NCI-H128 (cell line): ENCODE measurements around the gene STX1B.
"Not testable (repeated sequence)": the region's sequence is repeated elsewhere in the genome, so short reads cannot be mapped to it uniquely, and the experiment has no call there.

ENCODE experiments used
- DNase-seq: peaks from one replicate; lab custom pipeline; 2025; ENCODE audit not compliant: unreplicated experiment; lab: John Stamatoyannopoulos, UW

The STX1B gene

GRCh38 chr16:30953511-30954124 is 56.8 kb downstream of the STX1B start:
- no peak for DNase-seq

- DNase-seq, result no peak
Measured at GRCh38 chr16:30953111-30953510, 57.3 kb downstream of the STX1B start.

GRCh38 chr16:30951750-30952149 is 58.7 kb downstream of the STX1B start:
- DNase-seq, result no peak

GRCh38 chr16:30951193-30951592 is 59.2 kb downstream of the STX1B start:
- DNase-seq, result no peak

GRCh38 chr16:30950516-30951065 is 59.8 kb downstream of the STX1B start:
- no peak for DNase-seq

DNA sequence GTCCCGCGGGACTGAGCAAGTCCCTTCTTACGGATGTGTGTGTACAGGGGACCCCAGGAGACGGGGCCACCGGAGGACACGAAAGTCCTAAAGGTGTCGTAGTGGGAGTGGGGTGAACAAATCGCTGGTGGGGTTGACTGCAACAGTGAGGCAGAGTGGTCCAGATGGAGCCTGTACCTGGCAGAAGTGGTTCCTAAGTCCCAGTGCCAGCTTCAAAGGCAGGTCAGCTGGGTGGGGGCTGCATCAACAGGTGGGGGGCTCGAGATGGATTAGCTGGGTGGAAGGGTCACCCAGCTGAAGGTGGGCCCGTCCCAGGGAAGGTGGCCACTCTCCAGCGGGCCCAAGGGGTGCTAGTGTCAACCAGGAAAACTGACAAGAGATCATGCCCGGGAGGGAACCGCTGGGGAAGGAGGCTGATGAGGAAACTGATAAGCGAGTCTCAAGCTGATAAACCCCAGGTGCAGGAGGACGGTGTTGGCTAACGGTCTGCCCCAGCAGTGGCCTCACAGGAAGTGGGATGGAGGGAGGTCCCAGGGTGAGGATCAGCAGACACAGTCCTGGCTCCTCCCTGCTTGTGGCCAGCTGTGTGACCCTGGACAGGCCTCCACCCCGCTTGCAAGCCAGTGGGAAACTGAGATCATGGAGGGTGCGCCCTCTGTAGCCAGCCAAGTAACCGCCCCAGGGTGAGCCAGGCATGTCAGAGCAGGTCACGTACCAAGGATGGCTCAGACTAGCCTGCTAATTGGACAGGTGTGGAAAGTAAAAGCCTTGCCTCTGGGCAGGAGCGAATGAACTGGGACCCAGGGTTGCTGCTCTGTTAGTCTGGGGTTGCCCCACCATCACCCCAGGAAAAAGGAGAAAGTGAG is 60.6 kb downstream of the STX1B start:
- no peak for DNase-seq

DNA sequence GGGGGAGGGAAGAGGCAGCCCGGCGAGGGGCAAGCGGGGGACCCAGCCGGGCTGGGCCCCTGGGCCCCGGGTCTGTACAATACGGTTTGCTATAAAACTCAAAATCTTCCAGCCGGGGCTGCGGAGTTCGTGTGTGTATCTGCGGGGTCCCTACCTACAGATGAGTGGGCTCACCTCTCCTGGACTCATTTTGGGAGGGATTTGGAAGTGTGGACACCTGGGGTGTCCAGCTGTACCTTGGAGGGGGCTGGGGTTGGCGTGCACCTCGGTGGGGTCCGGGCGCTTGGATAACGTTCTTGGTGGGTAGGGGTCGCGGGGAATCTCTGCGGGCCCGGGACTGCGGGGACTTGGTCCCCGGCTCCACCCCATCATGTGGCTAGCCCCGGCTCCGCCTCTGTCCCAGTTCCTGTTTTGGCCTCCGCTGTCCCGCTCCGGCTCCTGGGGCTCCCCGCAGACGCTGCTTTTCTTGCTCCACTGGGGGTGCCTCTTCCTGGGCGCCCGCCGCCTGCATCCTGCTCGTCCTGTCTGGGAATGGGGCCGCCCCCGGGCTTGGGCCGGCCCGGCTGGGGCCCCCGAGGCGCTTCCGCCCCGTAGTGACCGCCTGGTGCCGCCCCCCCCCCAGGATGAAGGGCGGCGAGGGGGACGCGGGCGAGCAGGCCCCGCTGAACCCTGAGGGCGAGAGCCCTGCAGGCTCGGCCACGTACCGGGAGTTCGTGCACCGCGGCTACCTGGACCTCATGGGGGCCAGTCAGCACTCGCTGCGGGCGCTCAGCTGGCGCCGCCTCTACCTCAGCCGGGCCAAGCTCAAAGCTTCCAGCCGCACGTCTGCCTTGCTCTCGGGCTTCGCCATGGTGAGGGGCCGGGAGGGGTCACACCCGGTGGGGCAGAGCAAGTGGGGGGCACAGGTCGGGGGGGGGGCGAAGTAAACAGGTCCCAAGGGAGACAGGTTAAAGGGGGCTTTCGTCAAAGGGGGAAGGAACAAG is 61.5 kb downstream of the STX1B start, which contains the start of gene ORAI3:
Gene ORAI3, plus strand, starts transcription at position 402 of the 983 bp plus-strand sequence. Its CDS starts 222 bp downstream, at position 624.
- DNase-seq, result no peak

DNA sequence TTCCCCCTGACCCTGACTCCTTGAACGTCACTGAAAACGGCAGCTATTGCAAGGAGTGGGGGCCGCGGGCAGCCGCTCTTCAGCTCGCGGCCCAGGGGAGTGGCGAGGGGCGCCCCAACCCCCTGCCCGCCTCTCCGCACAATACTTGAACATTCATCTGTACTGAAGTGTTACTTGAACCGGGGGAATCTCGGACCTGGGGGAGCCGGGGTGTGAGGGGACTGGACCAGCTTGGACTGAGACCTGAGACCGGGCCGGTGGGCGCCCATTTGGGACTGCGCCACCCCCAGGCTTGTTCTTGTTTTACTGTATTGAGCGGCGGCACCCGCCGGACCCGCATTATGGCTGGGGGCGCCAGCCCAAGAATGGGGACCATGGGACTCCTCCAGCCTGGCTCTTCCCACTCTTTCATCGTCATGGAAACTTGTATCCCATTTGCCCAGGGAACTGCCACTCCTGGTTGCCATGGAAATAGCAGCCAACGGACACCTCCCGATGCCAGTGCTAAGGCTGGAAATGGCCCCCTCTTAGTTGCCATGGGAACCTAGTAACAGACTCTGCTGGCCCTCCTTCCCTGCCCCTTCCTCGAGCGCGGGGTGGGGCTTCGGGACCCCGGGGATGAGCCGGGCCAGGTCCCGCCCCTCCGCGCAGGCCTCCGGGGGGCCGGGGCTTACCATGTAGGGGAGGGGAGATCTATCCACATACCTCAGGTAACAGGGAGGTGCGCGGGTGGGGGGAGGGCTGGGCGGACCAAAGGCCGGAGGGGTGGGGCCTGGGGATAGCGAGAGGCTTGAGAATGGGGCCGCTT is 62.4 kb downstream of the STX1B start:
- peak; percentile 24 for DNase-seq

DNA sequence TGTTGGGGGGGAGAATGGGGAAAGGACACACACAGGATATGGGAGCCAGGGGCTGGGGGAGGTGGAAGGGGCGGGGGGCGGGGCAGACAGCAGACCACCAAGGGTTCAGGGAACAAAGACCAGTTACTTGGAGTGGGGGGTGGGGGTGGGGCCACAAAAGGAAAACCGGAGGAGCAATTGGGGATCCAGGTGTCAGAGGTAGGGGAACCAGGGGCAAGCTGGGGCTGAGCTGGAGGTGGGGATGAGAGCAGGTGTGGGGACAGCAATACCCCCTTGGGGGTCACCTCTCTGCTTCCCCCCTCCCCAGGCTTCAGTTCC is 62.9 kb downstream of the STX1B start:
- DNase-seq, result no peak

GRCh38 chr16:30946671-30947540 is 63.5 kb downstream of the STX1B start:
- no peak for DNase-seq

- DNase-seq, result no peak
Measured at GRCh38 chr16:30944352-30944751, 66.1 kb downstream of the STX1B start.

DNA sequence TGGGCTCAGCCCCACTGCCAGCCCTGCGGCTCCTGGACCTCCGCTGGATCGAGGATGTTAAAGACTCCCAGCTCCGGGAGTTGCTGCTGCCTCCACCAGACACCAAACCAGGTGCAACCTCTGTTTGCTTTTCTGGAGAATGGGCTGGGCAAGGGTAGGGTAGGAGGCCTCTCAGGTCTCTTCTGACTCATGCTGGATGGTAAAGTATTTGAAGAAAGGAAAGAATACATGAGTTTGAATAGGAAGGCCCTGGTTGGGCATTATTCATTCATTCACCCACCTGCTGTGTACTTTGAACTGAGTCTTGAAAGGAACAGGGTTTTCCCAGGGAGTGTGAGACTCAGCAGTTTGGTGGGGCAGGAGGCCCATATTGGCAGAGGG is 68.0 kb downstream of the STX1B start:
- no peak for DNase-seq

DNA sequence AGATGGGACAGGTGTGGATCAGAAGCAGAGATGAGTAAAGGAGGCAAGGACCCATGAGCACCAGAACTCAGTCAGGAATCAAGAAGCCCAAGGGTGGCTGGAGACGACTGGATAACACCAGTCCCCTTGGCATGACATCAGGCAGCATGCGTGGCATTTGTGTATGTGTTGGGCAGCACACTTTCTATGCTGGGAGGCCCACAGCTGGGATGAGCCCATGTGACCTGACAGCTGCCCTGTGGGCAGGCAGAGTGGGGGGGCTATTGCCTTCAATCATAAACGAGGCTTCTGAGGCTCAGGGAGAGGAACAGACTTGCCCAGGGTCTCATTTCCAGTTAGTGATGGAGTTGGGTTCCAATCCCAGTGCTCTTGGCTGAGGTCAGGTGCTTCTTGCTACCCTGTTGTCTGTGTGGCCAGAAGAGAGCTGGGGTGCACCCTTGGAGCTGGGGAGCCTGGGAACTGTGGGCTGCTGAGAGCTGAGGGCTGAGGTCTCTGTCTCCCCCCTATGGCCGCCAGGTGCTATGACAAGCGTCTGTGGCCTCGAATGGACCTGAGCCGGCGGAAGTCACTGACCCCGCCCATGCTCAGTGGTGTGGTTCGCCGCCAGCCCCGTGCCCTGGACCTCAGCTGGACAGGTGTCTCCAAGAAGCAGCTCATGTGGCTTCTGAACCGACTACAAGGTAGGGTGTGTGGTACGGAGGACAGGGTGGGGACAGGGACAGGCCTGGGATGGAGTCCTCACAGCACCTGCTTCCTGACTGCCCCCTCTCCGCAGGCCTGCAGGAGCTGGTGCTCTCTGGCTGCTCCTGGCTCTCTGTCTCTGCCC is 68.6 kb downstream of the STX1B start:
- no peak for DNase-seq

DNA sequence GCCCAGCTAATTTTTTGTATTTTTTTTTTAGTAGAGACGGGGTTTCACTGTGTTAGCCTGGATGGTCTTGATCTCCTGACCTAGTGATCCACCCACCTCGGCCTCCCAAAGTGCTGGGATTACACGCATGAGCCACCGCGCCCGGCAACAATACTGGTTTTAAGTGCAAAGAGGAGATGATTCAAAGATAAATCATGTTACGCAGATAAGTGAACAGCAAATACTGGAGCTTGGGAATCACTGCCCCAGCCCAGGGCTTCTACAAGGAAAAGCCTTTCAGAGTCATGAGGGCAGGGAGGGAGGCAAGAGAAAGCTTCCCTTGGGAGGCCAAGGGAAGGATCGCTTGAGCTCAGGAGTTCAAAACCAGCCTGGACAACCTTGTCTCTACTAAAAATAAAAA is 70.9 kb downstream of the STX1B start:
- not testable (repeated sequence) for DNase-seq
